Measurements from ENCODE around the gene MLF2.
"Not testable (repeated sequence)": the region's sequence is repeated elsewhere in the genome, so short reads cannot be mapped to it uniquely, and the experiment has no call there.

MLF2 gene

DNA sequence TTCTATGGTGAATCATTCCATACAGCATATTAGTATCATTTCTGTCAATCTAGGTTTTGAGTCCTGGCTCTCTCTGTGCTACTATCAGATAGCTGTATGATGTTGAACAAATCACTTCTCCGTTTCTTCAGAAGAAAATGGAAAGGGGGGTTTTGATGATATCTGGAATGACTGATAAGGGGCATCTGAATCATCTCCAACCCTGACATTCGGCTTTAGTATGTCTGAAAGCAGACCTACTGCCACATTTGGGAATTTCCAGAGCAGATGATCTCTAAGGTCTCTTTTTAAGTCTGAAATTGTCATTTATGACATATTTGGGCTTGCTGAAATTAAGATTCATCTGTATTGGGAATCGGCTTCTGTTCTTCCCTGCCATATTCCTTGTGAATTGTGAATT, 10.1 kb downstream of the MLF2 start:
- no peak for DNase-seq (ENCODE audit: low read depth)
- no peak overlapping the region for H3K4me3 ChIP-seq (ENCODE audit: low read depth, low read length)

DNA sequence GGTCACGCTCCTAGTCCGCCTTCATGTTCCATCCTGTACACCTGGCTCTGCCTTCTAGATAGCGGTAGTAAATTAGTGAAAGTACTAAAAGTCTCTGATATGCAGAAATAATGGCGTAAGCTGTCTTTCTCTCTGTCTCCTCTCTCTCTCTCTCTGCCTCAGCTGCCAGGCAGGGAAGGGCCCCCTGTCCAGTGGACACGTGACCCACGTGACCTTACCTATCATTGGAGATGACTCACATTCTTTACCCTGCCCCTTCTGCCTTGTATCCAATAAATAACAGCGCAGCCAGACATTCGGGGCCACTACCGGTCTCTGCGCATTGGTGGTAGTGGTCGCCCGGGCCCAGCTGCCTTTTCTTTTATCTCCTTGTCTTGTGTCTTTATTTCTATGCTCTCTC, 10.9 kb downstream of the MLF2 start:
- not testable (repeated sequence) for DNase-seq (ENCODE audit: low read depth)

DNA sequence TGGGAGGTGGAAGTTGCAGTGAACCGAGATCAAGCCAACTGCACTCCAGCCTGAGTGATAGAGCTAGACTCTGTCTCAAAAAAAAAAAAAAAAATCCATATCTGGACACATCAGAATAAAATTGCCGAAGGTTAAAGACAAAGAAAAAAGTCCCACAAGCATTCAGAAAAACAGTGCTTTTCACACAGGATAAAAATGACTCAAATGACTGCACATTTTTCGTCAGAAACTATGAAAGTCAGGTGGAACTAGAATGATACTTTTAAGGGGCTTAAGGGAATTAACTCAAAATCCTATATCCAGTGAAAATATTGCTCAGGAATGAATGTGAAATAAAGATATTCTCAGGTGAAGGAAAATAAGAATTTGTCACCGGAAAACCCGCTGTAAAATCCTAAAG, 16.2 kb downstream of the MLF2 start:
- H3K4me3 ChIP-seq (ENCODE audit: low read depth, low read length) = no peak overlapping the region
- no peak for DNase-seq (ENCODE audit: low read depth)

More for the DNA sequence above, 10.9 kb downstream of the MLF2 start:
- H3K4me3 ChIP-seq (ENCODE audit: low read depth, low read length) = not testable (repeated sequence)

DNA sequence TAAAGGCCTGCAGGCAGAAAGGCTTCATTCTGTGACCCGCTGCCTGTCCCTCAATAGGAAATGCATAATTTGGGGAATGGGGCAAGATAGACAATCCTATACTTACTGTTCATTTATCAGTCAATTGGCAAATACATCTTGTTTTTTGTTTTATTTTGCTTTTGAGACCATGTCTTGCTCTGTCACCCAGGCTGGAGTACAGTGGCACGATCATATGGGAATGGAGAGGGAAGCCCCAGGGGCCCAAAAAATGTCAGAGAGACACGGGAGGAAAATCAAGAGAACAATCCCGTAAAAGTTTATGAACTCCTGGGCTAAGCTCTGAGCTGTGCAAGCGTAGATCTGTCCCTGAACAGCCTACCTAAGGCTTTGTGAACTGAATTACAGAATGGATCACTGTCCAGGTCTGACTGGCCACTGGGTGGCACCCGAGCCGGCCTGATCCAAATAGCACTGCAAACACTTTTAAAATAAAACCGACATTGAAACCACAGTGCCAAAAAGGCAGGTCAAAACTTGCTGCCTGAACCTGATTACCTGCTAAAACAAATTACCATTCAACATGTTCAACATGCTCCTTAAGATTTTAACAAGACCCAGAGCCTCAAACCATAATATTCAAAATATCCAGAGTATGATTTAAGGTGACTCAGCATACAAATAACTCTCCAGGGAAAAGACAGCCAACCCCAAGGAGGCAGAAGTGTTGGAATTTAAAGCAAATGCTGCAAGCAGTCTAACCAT, 17.3 kb downstream of the MLF2 start:
- peak; percentile 41 for DNase-seq (ENCODE audit: low read depth)
- H3K4me3 ChIP-seq (ENCODE audit: low read depth, low read length) = no peak overlapping the region

DNA sequence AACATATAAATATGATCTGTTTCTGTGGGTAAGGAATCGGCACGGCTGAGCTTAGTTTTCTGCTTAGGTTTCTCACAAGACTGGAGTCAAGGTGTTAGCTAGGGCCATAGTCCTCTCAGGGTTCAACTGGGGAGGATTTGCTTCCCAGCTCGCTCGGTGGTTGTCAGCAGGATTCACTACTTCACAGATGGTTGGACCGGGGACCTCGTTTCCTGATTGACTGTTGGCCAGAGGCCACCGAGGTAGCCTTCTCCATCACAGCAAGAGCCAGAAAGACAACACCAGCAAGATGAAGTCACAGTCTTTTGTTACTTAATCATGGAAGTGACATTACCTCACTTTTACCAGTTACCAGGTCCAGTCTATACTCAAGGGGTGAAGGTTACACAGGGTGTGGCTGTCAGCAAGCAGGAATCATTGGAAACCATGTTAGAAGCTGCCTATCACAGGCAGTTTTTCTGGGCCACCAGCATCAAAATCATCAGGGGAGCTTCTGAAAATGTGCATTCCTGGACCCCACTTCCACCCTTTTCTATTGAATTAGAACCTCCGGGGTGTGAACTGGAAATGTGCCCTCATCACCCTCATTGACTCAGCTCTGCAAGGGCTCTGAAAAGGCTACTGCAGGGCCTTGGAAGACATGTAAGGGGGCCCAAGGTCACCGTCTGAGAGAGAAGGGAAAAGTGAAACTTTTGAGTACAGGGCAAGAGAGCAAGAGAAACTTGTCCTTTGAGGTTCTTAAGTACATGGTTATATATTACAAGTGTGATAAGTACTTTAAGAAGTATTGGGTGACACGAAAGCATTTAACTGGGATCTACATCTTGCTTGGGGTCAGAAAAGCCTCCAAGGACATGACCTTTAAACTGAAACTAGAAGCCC, 18.2 kb downstream of the MLF2 start:
- DNase-seq (ENCODE audit: low read depth) = no peak
- no peak overlapping the region for H3K4me3 ChIP-seq (ENCODE audit: low read depth, low read length)

DNA sequence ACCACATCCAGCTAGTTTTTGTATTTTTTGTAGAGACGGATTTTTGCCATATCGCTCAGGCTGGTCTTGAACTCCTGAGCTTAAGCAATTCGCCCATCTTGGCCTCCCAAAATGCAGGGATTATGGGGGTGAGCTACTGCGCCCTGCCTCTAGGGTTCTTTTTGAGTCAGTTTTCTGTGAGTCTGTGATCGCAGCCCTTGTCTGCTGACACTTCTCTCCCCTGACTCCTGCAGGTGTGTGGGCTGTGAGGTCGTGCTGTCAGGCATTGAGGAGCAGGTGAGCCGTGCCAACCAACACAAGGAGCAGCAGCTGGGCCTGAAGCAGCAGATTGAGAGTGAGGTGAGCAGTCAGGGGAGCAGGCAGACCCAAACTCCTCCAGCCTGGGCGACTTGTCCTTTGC, 22.8 kb downstream of the MLF2 start:
- no peak overlapping the region for H3K4me3 ChIP-seq (ENCODE audit: low read depth, low read length)
- DNase-seq (ENCODE audit: low read depth) = no peak

DNA sequence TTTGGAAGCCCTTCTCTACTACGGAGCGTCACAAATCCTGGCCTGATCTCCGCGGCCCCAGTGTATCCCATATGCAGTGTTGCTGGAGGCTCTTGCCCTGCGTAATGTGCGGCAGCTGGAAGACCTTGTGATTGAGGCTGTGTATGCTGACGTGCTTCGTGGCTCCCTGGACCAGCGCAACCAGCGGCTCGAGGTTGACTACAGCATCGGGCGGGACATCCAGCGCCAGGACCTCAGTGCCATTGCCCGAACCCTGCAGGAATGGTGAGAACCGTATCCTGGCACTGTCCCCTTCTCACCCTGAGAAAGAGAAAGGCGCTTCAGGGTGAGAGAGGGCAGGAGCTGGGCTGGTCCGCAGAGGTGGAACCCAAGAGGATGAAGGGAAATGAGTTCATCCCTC, 23.8 kb downstream of the MLF2 start:
- DNase-seq (ENCODE audit: low read depth) = no peak
- H3K4me3 ChIP-seq (ENCODE audit: low read depth, low read length) = no peak overlapping the region

DNA sequence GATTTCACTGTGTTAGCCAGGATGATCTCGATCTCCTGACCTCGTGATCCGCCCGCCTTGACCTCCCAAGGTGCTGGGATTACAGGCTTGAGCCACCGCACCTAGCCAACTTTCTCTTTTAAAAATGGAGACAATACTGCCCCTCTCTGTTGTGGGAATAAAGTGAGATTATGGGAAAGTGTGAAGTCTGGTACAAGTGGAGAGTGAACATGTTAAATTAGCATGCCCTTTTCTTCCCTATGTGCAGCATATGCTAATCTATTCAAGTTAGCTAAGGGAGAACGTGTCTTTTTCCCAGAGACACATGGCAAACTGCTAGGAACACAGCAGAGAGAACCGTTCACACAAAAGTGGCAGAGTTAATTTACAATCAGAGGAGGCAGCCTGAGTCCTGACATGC, 27.6 kb downstream of the MLF2 start:
- H3K4me3 ChIP-seq (ENCODE audit: low read depth, low read length) = no peak overlapping the region
- no peak for DNase-seq (ENCODE audit: low read depth)

DNA sequence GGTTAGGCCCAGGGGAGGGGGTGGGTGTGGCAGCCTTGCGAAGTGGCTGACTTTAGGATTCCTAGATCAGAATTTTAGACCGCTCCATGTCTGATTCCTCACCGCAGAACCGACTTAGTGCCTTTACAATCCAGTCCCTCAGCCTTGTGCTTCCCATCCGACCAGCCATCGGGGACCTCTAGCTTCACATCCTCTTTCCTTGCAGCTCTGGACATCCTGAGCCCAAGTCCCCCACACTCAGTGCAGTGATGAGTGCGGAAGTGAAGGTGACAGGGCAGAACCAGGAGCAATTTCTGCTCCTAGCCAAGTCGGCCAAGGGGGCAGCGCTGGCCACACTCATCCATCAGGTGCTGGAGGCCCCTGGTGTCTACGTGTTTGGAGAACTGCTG, 28.5 kb downstream of the MLF2 start:
- H3K4me3 ChIP-seq (ENCODE audit: low read depth, low read length) = peak overlapping the region; percentile 74
- no peak for DNase-seq (ENCODE audit: low read depth)

DNA sequence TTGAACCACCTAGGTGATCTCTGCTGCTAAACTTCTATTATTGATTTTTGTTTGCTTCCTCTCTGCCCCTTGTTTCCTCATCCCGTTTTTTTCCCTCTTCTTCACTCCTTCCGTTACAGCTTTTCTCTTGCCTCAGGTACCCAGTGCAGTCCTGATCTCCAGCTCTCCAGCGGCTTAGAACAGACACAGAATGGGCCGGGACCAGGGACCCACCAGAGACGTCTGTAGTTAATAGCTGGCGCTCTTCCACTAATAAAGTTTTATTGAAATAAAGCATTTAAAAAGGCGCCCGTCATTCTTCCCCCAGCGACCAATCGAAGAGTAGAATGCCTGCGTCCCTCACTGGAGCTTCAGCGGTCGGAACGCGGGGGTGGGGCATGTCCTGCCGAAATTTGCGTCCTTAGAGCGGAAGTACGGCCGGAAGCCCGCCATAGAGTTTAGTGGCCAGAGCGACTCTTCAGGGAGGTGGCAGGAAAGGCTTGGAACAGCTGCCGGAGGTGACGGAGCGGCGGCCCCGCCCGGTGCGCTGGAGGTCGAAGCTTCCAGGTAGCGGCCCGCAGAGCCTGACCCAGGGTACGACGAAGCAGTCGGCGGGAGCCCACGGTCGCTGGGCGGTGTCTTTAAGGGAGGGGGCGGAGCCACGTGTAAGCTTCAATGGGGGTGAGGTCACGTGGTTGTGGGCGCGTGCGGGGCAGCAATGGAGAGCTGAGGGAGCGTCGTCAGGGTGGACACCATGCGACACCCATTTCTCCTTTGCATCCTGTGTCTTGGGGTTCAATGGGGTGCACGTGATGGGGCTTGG, 29.1 kb downstream of the MLF2 start, which contains the start of gene COPS7A:
Gene COPS7A (plus strand): TSS at position 440 of the 802 bp plus-strand sequence. CDS start 611 bp downstream, outside the sequence.
- peak within 1 kb of the TSS; percentile 74 for H3K4me3 ChIP-seq (ENCODE audit: low read depth, low read length)

DNA sequence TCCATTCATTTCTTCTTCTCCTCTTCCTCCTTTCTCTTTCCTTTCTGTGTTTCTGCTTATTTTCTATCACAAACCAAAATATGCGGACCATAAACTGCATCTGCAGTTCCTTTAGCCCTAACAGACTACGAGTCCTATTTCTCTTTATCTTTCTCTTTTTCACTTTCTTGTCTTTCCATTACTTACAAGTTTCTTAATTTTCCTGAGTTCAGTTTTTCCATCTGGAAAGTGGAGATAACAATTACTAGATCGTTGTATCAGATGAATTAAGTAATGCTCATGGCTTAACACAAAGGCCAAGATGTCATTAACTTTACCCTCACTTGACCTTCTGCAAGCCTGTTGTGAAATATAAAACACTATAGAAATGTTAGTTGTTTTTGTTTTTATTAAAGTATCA, 30.1 kb downstream of the MLF2 start:
- DNase-seq (ENCODE audit: low read depth) = no peak
- no peak overlapping the region for H3K4me3 ChIP-seq (ENCODE audit: low read depth, low read length)

More for the DNA sequence above, 29.1 kb downstream of the MLF2 start, which contains the start of gene COPS7A:
- peak; percentile 95 for DNase-seq (ENCODE audit: low read depth)

DNA sequence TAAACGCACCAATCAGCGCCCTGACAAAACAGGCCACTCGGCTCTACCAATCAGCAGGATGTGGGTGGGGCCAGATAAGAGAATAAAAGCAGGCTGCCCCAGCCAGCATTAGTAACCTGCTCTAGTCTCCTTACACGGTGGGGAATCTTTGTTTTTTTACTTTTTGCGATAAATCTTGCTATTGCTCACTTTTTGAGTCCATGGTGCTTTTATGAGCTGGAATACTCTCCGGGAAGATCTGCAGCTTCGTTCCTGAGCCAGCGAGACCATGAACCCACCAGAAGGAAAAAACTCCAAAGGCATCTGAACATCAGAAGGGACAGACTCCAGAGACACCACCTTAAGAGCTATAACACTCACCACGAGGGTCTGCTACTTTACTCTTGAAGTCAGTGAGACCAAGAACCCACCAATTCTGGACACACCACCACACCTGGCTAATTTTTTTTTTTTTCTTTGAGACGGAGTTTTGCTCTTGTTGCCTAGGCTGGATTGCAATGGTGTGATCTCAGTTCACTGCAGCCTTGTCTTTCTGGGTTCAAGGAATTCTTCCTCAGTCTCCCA, 36.0 kb downstream of the MLF2 start:
- no peak for DNase-seq (ENCODE audit: low read depth)

DNA sequence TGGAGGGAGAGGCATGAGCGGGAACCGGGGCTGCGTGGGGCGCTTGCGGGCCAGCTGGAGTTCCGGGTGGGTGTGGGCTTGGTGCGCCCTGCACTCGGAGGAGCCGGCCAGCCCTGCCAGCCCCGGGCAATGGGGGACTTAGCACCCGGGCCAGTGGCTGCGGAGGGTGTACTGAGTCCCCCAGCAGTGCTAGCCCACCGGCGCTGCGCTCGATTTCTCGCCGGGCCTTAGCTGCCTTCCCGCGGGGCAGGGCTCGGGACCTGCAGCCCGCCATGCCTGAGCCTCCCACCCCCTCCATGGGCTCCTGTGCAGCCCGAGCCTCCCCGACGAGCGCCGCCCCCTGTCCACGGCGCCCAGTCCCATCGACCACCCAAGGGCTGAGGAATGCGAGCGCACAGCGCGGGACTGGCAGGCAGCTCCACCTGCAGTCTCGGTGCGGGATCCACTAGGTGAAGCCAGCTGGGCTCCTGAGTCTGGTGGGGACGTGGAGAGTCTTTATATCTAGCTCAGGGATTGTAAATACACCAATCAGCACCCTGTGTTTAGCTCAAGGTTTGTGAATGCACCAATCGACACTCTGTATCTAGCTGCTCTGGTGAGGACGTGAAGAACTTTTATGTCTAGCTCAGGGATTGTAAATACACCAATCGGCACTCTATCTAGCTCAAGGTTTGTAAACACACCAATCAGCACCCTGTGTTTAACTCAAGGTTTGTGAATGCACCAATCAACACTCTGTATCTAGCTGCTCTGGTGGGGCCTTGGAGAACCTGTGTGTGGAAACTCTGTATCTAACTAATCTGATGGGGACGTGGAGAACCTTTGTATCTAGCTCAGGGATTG, 36.7 kb downstream of the MLF2 start:
- DNase-seq (ENCODE audit: low read depth) = not testable (repeated sequence)

More for the DNA sequence above, 36.0 kb downstream of the MLF2 start:
- H3K4me3 ChIP-seq (ENCODE audit: low read depth, low read length) = no peak overlapping the region

DNA sequence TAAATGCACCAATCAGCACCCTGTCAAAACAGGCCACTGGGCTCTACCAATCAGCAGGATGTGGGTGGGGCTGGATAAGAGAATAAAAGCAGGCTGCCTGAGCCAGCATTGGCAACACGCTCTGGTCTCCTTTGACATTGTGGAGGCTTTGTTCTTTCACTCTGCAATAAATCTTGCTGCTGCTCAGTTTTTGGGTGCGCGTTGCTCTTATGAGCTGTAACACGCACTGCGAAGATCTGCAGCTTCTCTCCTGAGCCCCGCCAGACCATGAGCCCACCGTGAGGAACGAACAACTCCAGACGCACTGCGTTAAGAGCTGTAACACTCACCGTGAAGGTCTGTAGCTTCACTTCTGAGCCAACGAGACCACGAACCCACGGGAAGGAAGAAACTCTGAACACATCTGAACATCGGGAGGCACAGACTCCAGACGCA, 44.0 kb downstream of the MLF2 start:
- DNase-seq (ENCODE audit: low read depth) = no peak
- no peak overlapping the region for H3K4me3 ChIP-seq (ENCODE audit: low read depth, low read length)

More for the DNA sequence above, 36.7 kb downstream of the MLF2 start:
- H3K4me3 ChIP-seq (ENCODE audit: low read depth, low read length) = not testable (repeated sequence)

DNA sequence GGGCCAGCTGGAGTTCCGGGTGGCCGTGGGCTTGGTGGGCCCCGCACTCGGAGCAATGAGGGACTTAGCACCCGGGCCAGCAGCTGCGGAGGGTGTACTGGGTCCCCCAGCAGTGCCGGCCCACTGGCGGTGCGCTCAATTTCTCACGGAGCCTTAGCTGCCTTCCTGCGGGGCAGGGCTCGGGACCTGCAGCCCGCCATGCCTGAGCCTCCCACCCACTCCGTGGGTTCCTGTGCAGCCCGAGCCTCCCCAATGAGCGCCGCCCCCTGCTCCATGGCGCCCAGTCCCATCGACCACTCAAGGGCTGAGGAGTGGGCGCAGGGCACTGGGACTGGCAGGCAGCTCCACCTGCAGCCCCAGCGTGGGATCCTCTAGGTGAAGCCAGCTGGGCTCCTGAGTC, 44.6 kb downstream of the MLF2 start:
- not testable (repeated sequence) for DNase-seq (ENCODE audit: low read depth)

DNA sequence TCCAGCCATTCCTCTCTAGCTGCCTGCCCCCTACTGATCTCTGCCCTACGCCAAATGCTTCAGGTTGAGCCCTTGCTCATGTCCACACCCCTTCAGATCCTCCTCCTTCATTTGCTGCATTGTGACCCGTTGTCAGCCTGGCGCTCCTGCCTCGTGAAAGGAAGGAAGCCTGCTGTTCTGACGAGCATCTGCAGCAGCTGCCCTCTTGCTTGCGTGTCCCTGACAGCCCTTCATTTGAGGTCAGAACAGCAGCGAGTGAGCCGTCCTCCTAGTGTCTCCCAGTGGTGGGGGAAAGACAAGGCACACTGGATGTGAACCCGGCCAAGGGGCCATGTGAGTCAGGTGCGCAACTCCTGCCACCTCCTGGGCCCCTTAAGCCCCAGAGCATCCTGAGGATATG, 49.3 kb downstream of the MLF2 start:
- DNase-seq (ENCODE audit: low read depth) = no peak
- no peak overlapping the region for H3K4me3 ChIP-seq (ENCODE audit: low read depth, low read length)

More for the DNA sequence above, 44.6 kb downstream of the MLF2 start:
- not testable (repeated sequence) for H3K4me3 ChIP-seq (ENCODE audit: low read depth, low read length)

DNA sequence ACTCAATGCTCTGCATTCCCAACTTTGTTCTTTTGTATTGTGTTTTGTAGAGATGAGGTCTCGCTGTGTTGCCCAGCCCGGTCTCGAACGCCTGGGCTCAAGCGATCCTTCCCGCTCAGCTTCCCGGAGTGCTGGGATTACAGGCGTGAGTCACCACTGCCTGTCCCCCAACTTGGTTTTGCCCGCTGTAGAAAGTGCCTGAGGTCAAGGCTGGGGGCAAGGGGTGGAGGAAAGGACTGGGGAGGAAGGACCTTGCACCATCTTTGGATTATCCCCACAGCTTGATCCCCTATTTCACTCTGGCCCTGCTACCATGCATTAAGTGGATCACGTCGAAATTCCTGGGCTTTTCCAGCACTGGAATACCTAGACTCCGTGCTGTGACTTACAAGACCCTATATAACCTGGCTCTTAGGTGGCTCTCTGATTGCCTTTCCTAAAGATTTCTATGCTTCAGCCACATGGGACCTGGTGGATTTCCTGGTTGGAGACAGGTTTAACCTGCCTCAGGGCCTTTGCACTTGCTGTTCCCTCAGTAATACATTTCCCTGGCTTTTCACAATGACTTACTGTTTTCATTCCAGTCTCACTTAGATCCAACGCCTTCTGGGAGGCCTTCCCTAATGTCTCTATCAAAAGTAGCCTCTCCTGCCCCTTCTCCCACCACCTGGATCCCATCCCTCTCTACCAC, 51.7 kb downstream of the MLF2 start:
- peak overlapping the region; percentile 70 for H3K4me3 ChIP-seq (ENCODE audit: low read depth, low read length)
- DNase-seq (ENCODE audit: low read depth) = no peak

DNA sequence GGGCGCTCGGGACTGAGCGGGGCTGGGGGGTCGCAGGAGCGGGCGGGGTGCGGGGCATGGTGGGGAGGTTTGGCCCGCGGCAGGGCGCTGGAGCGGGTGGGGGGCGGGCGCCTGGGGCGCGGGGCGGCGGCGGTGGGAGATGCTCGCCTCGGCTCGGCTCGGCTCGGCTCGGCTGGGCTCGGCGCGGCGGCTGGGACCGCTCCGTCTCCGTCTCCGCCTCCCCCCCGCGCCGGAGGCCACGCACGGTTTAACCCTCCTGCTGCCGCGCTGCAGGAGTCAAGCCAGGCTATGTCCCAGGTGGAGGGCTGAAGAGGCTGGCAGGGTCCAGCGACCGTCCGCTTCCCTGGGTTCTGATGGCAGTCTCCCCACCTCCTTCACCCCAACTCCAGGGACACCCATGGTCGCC, 52.3 kb downstream of the MLF2 start, which contains the start of gene PIANP:
Gene PIANP (minus strand): TSS at position 170 of the 406 bp plus-strand sequence. CDS start 2,754 bp downstream, outside the sequence.
- H3K4me3 ChIP-seq (ENCODE audit: low read depth, low read length) = peak within 1 kb of the TSS; percentile 70
- no peak for DNase-seq (ENCODE audit: low read depth)
